GM19395 (cell line): ENCODE data around the gene IL12B.
"Not testable (repeated sequence)": the region's sequence is repeated elsewhere in the genome, so short reads cannot be mapped to it uniquely, and the experiment has no call there.

Source experiments
- ATAC-seq: cut with Tn5 transposase; IDR thresholded peaks from one replicate; pipeline ENCODE4 v1.9.1; 2021; ENCODE audit warnings: mild to moderate bottlenecking, moderate library complexity; ENCODE audit not compliant: unreplicated experiment

IL12B gene

GRCh38 chr5:159330131-159330800 is at the start of gene IL12B:
Gene IL12B (minus strand): TSS chr5:159330487. CDS start chr5:159326782, 3,705 bp downstream.
- no peak for ATAC-seq

GRCh38 chr5:159377653-159378052 is 47.4 kb upstream of the IL12B start:
- ATAC-seq: no peak

- ATAC-seq: not testable (repeated sequence)
These were observed 37.6 kb upstream of the IL12B start for GRCh38 chr5:159367866-159368265.

- ATAC-seq: not testable (repeated sequence)
These were observed 36.5 kb upstream of the IL12B start for GRCh38 chr5:159366776-159367175.

GRCh38 chr5:159362220-159362619 is 31.9 kb upstream of the IL12B start:
- ATAC-seq: no peak

GRCh38 chr5:159359871-159360270 is 29.6 kb upstream of the IL12B start:
- not testable (repeated sequence) for ATAC-seq

GRCh38 chr5:159359408-159359807 is 29.1 kb upstream of the IL12B start:
- ATAC-seq: no peak

- ATAC-seq: no peak
These were observed 23.5 kb upstream of the IL12B start for GRCh38 chr5:159353661-159354252.

- ATAC-seq: not testable (repeated sequence)
These were observed 20.4 kb upstream of the IL12B start for GRCh38 chr5:159350644-159351043.

GRCh38 chr5:159350216-159350615 is 19.9 kb upstream of the IL12B start:
- ATAC-seq: peak; percentile 44

GRCh38 chr5:159345861-159346260 is 15.6 kb upstream of the IL12B start:
- no peak for ATAC-seq

GRCh38 chr5:159345336-159345735 is 15.0 kb upstream of the IL12B start:
- ATAC-seq: no peak

- ATAC-seq: no peak
These were observed 13.2 kb upstream of the IL12B start for GRCh38 chr5:159343295-159344094.

- ATAC-seq: no peak
These were observed 12.6 kb upstream of the IL12B start for GRCh38 chr5:159342840-159343239.

GRCh38 chr5:159341906-159342310 is 11.6 kb upstream of the IL12B start:
- no peak for ATAC-seq

GRCh38 chr5:159341145-159341544 is 10.9 kb upstream of the IL12B start:
- ATAC-seq: no peak

GRCh38 chr5:159340511-159340910 is 10.2 kb upstream of the IL12B start:
- no peak for ATAC-seq

- no peak for ATAC-seq
These were observed 9.2 kb upstream of the IL12B start for GRCh38 chr5:159339460-159339859.

GRCh38 chr5:159338118-159338517 is 7.8 kb upstream of the IL12B start:
- ATAC-seq: no peak

- ATAC-seq: no peak
These were observed 7.0 kb upstream of the IL12B start for GRCh38 chr5:159337016-159337955.

GRCh38 chr5:159336586-159336985 is 6.3 kb upstream of the IL12B start:
- no peak for ATAC-seq
